SK-N-SH treated with all-trans-retinoic acid at 6 μM for 48 hours (cell line): ENCODE measurements around the gene COL4A2.

Experiments used
- ATAC-seq: fragments of 200-7000 bp; cut with Tn5 transposase; 3 replicates; pipeline ENCODE4 v1.9.1; 2020; ENCODE audit warnings: mild to moderate bottlenecking, moderate library complexity
- ARNTL ChIP-seq: fragments of 450-650 bp; formaldehyde crosslinking; IDR thresholded peaks from 2 replicates; pipeline ENCODE4 v1.5.0; 2020; ENCODE audit warnings: low read depth, mild to moderate bottlenecking, moderate library complexity, borderline replicate concordance
- BACH2 ChIP-seq: fragments of 250-450 bp; sonication (Bioruptor Pico); IDR thresholded peaks from 2 replicates; pipeline ENCODE4 v1.9.0; 2021; ENCODE audit warnings: mild to moderate bottlenecking, borderline replicate concordance
- CREB5 ChIP-seq: fragments of 250-450 bp; sonication (Bioruptor Pico); IDR thresholded peaks from 2 replicates; pipeline ENCODE4 v1.5.1; 2020; ENCODE audit warnings: low read depth, mild to moderate bottlenecking, moderate library complexity
- CSDC2 ChIP-seq: fragments of 250-450 bp; sonication (Bioruptor Pico); IDR thresholded peaks from 2 replicates; pipeline ENCODE4 v1.5.0; 2020; ENCODE audit warnings: mild to moderate bottlenecking, moderate library complexity
- GLIS3 ChIP-seq: fragments of 250-450 bp; sonication (Bioruptor Pico); IDR thresholded peaks from 2 replicates; pipeline ENCODE4 v1.5.0; 2020; ENCODE audit warnings: mild to moderate bottlenecking, moderate library complexity
- ISL1 ChIP-seq: fragments of 250-450 bp; sonication (Bioruptor Pico); IDR thresholded peaks from 2 replicates; pipeline ENCODE4 v2.1.2; 2022; ENCODE audit warnings: mild to moderate bottlenecking, moderate library complexity
- PPARA ChIP-seq: fragments of 250-450 bp; sonication (Bioruptor Pico); IDR thresholded peaks from 2 replicates; pipeline ENCODE4 v1.5.0; 2020; ENCODE audit warnings: mild to moderate bottlenecking, borderline replicate concordance
- RARB ChIP-seq: fragments of 250-450 bp; sonication (Bioruptor Pico); IDR thresholded peaks from 2 replicates; pipeline ENCODE4 v1.8.0; 2021; ENCODE audit warnings: mild to moderate bottlenecking, moderate library complexity
- SNAI2 ChIP-seq: fragments of 250-450 bp; sonication (Bioruptor Pico); IDR thresholded peaks from 2 replicates; pipeline ENCODE4 v1.5.0; 2020; ENCODE audit warnings: mild to moderate bottlenecking, moderate library complexity
- TCF4 ChIP-seq: fragments of 250-450 bp; sonication (Bioruptor Pico); IDR thresholded peaks from 2 replicates; pipeline ENCODE4 v1.8.0; 2021; ENCODE audit warnings: mild to moderate bottlenecking, moderate library complexity, borderline replicate concordance
- TOX ChIP-seq: fragments of 250-450 bp; sonication (Bioruptor Pico); IDR thresholded peaks from 2 replicates; pipeline ENCODE4 v1.8.0; 2021; ENCODE audit warnings: mild to moderate bottlenecking, moderate library complexity, borderline replicate concordance
- TSHZ2 ChIP-seq: fragments of 250-450 bp; sonication (Bioruptor Pico); IDR thresholded peaks from 2 replicates; pipeline ENCODE4 v1.5.0; 2020; ENCODE audit warnings: mild to moderate bottlenecking, moderate library complexity
- ZC3H10 ChIP-seq: fragments of 250-450 bp; sonication (Bioruptor Pico); IDR thresholded peaks from 2 replicates; pipeline ENCODE4 v1.5.1; 2021; ENCODE audit warnings: mild to moderate bottlenecking, moderate library complexity
- ZFP3 ChIP-seq: fragments of 250-450 bp; sonication (Bioruptor Pico); IDR thresholded peaks from 2 replicates; pipeline ENCODE4 v1.5.0; 2020; ENCODE audit warnings: mild to moderate bottlenecking, moderate library complexity
- ZFP30 ChIP-seq: fragments of 450-650 bp; formaldehyde crosslinking; IDR thresholded peaks from 2 replicates; pipeline ENCODE4 v1.5.0; 2022; ENCODE audit warnings: mild to moderate bottlenecking, moderate library complexity
- ZNF565 ChIP-seq: fragments of 450-650 bp; formaldehyde crosslinking; conservative IDR thresholded peaks from 2 replicates; pipeline ENCODE4 v1.5.0; 2020; ENCODE audit warnings: low read depth, mild to moderate bottlenecking, moderate library complexity
- ZNF70 ChIP-seq: fragments of 450-650 bp; formaldehyde crosslinking; IDR thresholded peaks from 2 replicates; pipeline ENCODE4 v1.5.0; 2020; ENCODE audit warnings: mild to moderate bottlenecking, moderate library complexity
- ZNF8 ChIP-seq: fragments of 450-650 bp; formaldehyde crosslinking; IDR thresholded peaks from 2 replicates; pipeline ENCODE4 v1.5.0; 2020; ENCODE audit warnings: mild to moderate bottlenecking, moderate library complexity
- TF ChIP-seq, protein P1 (sequence below): fragments of 250-450 bp; sonication (Bioruptor Pico); IDR thresholded peaks from 2 replicates; pipeline ENCODE4 v1.8.0; 2020; ENCODE audit warnings: mild to moderate bottlenecking, moderate library complexity, borderline replicate concordance
- TF ChIP-seq, protein P2 (sequence below): fragments of 250-450 bp; sonication (Bioruptor Pico); IDR thresholded peaks from 2 replicates; pipeline ENCODE4 v1.8.0; 2021; ENCODE audit warnings: low read depth, mild to moderate bottlenecking, moderate library complexity, borderline replicate concordance
- TF ChIP-seq, protein P3 (sequence below): fragments of 250-450 bp; sonication (Bioruptor Pico); IDR thresholded peaks from 2 replicates; pipeline ENCODE4 v1.5.1; 2021; ENCODE audit warnings: mild to moderate bottlenecking, moderate library complexity

Gene COL4A2

DNA sequence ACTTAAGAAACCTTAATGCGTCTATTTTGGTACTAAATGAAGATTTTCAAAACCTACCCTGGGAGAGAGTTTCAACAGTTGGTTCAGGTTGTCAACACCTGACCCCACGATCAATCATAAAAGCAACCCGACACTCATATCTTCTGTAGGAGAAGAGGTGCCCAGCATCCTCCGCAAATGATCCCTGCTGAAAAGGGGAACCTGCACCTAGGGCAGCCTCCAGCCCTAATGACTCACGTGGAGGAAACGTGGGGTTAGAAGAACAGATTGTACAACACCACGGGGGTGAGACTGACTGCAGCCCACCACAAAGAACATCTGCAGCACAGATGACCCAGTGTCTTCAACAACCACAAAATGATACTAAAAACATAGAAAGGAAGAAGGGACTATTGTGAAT, 138.1 kb downstream of the COL4A2 start:
- ATAC-seq: no peak
- TF ChIP-seq, protein P1, sequence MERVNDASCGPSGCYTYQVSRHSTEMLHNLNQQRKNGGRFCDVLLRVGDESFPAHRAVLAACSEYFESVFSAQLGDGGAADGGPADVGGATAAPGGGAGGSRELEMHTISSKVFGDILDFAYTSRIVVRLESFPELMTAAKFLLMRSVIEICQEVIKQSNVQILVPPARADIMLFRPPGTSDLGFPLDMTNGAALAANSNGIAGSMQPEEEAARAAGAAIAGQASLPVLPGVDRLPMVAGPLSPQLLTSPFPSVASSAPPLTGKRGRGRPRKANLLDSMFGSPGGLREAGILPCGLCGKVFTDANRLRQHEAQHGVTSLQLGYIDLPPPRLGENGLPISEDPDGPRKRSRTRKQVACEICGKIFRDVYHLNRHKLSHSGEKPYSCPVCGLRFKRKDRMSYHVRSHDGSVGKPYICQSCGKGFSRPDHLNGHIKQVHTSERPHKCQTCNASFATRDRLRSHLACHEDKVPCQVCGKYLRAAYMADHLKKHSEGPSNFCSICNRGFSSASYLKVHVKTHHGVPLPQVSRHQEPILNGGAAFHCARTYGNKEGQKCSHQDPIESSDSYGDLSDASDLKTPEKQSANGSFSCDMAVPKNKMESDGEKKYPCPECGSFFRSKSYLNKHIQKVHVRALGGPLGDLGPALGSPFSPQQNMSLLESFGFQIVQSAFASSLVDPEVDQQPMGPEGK (CRISPR knock-in tag): no peak
- TF ChIP-seq TOX (CRISPR knock-in tag): no peak
- TF ChIP-seq SNAI2 (CRISPR knock-in tag): no peak
- no peak for TF ChIP-seq CSDC2 (CRISPR knock-in tag)
- no peak for TF ChIP-seq ZNF70 (CRISPR knock-in tag)
- no peak for TF ChIP-seq ARNTL
- TF ChIP-seq ZC3H10: no peak
- no peak for TF ChIP-seq ZFP3 (CRISPR knock-in tag)
- TF ChIP-seq, protein P2, sequence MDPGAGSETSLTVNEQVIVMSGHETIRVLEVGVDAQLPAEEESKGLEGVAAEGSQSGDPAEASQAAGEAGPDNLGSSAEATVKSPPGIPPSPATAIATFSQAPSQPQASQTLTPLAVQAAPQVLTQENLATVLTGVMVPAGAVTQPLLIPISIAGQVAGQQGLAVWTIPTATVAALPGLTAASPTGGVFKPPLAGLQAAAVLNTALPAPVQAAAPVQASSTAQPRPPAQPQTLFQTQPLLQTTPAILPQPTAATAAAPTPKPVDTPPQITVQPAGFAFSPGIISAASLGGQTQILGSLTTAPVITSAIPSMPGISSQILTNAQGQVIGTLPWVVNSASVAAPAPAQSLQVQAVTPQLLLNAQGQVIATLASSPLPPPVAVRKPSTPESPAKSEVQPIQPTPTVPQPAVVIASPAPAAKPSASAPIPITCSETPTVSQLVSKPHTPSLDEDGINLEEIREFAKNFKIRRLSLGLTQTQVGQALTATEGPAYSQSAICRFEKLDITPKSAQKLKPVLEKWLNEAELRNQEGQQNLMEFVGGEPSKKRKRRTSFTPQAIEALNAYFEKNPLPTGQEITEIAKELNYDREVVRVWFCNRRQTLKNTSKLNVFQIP (CRISPR knock-in tag): no peak
- no peak for TF ChIP-seq GLIS3 (CRISPR knock-in tag)
- TF ChIP-seq ISL1 (CRISPR knock-in tag): no peak
- TF ChIP-seq RARB (CRISPR knock-in tag): no peak
- no peak for TF ChIP-seq BACH2 (CRISPR knock-in tag)
- TF ChIP-seq, protein P3, sequence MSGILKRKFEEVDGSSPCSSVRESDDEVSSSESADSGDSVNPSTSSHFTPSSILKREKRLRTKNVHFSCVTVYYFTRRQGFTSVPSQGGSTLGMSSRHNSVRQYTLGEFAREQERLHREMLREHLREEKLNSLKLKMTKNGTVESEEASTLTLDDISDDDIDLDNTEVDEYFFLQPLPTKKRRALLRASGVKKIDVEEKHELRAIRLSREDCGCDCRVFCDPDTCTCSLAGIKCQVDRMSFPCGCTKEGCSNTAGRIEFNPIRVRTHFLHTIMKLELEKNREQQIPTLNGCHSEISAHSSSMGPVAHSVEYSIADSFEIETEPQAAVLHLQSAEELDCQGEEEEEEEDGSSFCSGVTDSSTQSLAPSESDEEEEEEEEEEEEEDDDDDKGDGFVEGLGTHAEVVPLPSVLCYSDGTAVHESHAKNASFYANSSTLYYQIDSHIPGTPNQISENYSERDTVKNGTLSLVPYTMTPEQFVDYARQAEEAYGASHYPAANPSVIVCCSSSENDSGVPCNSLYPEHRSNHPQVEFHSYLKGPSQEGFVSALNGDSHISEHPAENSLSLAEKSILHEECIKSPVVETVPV (CRISPR knock-in tag): no peak
- no peak for TF ChIP-seq CREB5 (CRISPR knock-in tag)
- TF ChIP-seq PPARA (CRISPR knock-in tag): no peak
- TF ChIP-seq ZFP30 (CRISPR knock-in tag): no peak
- no peak for TF ChIP-seq TSHZ2 (CRISPR knock-in tag)
- no peak for TF ChIP-seq TCF4
- no peak for TF ChIP-seq ZNF565 (CRISPR knock-in tag)

DNA sequence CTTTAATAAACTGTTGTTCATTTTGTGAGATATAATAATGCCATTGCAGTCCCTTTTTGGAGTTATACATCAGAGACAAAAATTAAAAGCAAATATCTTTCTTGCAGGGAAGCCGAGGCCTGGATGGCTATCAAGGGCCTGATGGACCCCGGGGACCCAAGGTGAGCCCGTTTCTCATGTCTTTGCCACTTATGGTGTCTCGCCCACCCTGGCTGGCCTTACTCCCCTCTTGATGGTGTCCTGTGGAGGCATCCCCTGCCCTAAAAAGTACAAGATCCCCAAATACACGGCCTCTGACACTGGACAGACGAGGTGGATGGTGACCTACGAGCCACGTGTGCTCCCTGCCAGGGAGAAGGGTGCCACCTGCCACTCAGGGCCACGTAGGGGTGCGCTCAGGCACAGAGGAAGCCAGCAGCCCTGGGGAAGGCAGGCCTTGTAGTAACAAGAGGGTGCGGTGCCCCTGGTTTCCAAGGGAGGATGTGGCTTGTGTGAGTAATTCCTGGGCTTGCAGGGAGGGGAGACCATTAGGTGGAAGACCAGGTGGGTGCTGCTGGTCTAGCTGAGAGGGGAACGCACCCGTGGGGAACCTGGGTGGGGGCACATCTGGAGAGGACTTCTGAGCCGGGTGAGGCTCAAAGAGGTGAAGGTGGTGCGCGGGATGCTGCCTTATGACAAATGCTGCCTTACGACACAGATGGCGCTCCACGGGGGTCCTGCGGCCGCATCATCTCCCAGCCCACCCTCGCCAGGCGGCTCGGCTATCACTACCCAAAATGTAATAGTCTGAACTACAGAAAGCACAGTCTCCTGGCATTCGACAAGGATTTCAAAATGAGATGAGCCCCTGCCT, 138.9 kb downstream of the COL4A2 start:
- no peak for ATAC-seq
- TF ChIP-seq ZNF70 (CRISPR knock-in tag): no peak
- TF ChIP-seq ZNF565 (CRISPR knock-in tag): no peak
- TF ChIP-seq, all 23 proteins: peak for 0

GRCh38 chr13:110446575-110446890, 139.4 kb downstream of the COL4A2 start:
- ATAC-seq: no peak
- TF ChIP-seq ZFP30 (CRISPR knock-in tag) (no peak), ZNF70 (CRISPR knock-in tag) (no peak), ISL1 (CRISPR knock-in tag) (no peak), ZNF8 (CRISPR knock-in tag) (no peak), CSDC2 (CRISPR knock-in tag) (no peak), ZC3H10 (no peak), ZFP3 (CRISPR knock-in tag) (no peak), TOX (CRISPR knock-in tag) (no peak), TSHZ2 (CRISPR knock-in tag) (no peak)
- TF ChIP-seq, protein P1 (CRISPR knock-in tag): no peak
- TF ChIP-seq, protein P3 (CRISPR knock-in tag): no peak
